HepG2 (cell line): ENCODE results near the gene TOX2. TPM values are rescaled to one million over a fixed set of nuclear protein-coding genes. Genes with fewer than 3 reads are reported as not detected.

Experiments
- ATAC-seq: fragments of 200-7000 bp; cut with Tn5 transposase; 3 replicates; pipeline ENCODE4 v1.9.1; 2020; ENCODE audit warnings: mild to moderate bottlenecking, moderate library complexity
- BruUV-seq: library from RNA; stranded (reverse); fragments of 400-500 nt; replicated peaks from 2 replicates; lab custom pipeline; 2021; lab: Mats Ljungman, UMichigan
- CTCF ChIA-PET: fragments of 300-600 bp; formaldehyde crosslinking; extraction: SDS; loops from one replicate; lab custom pipeline; 2021; ENCODE audit warnings: low total read pairs, inconsistent platforms, low intra/inter-chr PET ratio; lab: Yijun Ruan, JAX
- POLR2A ChIA-PET: fragments of 350-600 bp; sonication (Branson Sonifier 250); formaldehyde crosslinking; loops from one replicate; lab custom pipeline; 2020; ENCODE audit warnings: antibody characterized with exemption, inconsistent platforms; lab: Yijun Ruan, JAX
- DNase-seq: peaks from one replicate; pipeline ENCODE4 v3.0.0-alpha.2; 2015; ENCODE audit warnings: low spot score
- FAIRE-seq: peaks from 3 replicates; lab custom pipeline; 2011; peaks lifted over from hg19 to GRCh38; lab: Jason Lieb, UNC
- H2AFZ ChIP-seq: one replicate; pipeline ENCODE4 v1.6.1; 2011; ENCODE audit warnings: low read length, inconsistent platforms
- H3K27ac ChIP-seq: fragments of 300-600 bp; 3 replicates; pipeline ENCODE4 v1.8.0; 2011; ENCODE audit warnings: mixed run types, mild to moderate bottlenecking, mixed read lengths, low read length, inconsistent platforms; ENCODE audit not compliant: insufficient read depth; ENCODE audit errors: extremely low read length
- H3K27me3 ChIP-seq, 2 experiments: fragments of 200-600 bp in 1 of 2; 2 replicates in 1 of 2; 3 replicates in 1 of 2; pipeline versions ENCODE4 v1.6.0 to v1.8.0; 2011; ENCODE audit warnings: low read length in 2 of 2, mild to moderate bottlenecking in 2 of 2, moderate library complexity in 2 of 2, inconsistent platforms in 1 of 2; ENCODE audit not compliant: insufficient read depth in 2 of 2, control insufficient read depth in 1 of 2
- H3K36me3 ChIP-seq, 2 experiments: fragments of 200-600 bp in 1 of 2; replicated peaks in 1 of 2; 2 replicates in 1 of 2; 3 replicates in 1 of 2; pipeline versions ENCODE4 v1.5.1 to v1.8.0; 2011; ENCODE audit warnings: low read length in 2 of 2, inconsistent platforms in 1 of 2; ENCODE audit not compliant: insufficient read depth in 2 of 2, control insufficient read depth in 1 of 2
- H3K4me1 ChIP-seq: 2 replicates; pipeline ENCODE4 v1.5.1; 2012; ENCODE audit warnings: low read length, inconsistent platforms; ENCODE audit not compliant: insufficient read depth
- H3K4me2 ChIP-seq: 2 replicates; pipeline ENCODE4 v1.6.0; 2011; ENCODE audit warnings: low read depth, low read length, inconsistent platforms
- H3K4me3 ChIP-seq, 3 experiments: fragments of 200-600 bp in 1 of 3; sonication (generic), shearing (Covaris generic) in 1 of 3; replicated peaks in 1 of 3; 2 replicates each; pipeline ENCODE4 v1.5.1; 2011 to 2016; ENCODE audit warnings: low read length in 3 of 3, inconsistent platforms in 2 of 3, low read depth in 2 of 3, mild to moderate bottlenecking in 2 of 3, control low read depth in 1 of 3, mixed read lengths in 1 of 3; ENCODE audit not compliant: insufficient read depth in 1 of 3
- H3K79me2 ChIP-seq: one replicate; pipeline ENCODE4 v1.6.1; 2011; ENCODE audit warnings: low read length, inconsistent platforms; ENCODE audit not compliant: insufficient read depth
- H3K9ac ChIP-seq: 2 replicates; pipeline ENCODE4 v1.6.0; 2011; ENCODE audit warnings: mild to moderate bottlenecking, low read depth, low read length, inconsistent platforms; ENCODE audit not compliant: insufficient read depth
- H3K9me3 ChIP-seq: 2 replicates; pipeline ENCODE4 v1.5.1; 2012; ENCODE audit warnings: mild to moderate bottlenecking, low read length
- H4K20me1 ChIP-seq: 2 replicates; pipeline ENCODE4 v1.6.0; 2011; ENCODE audit warnings: inconsistent platforms, mild to moderate bottlenecking, low read length, moderate library complexity; ENCODE audit not compliant: insufficient read depth
- AFF4 ChIP-seq: sonication (generic); formaldehyde crosslinking; IDR thresholded peaks from 2 replicates; pipeline ENCODE4 v1.4.0; 2020; ENCODE audit warnings: missing genetic modification reagents
- AHDC1 ChIP-seq: sonication (generic); formaldehyde crosslinking; IDR thresholded peaks from 2 replicates; pipeline ENCODE4 v1.5.1; 2020; ENCODE audit warnings: mild to moderate bottlenecking, missing genetic modification reagents, borderline replicate concordance
- IRX3 ChIP-seq: sonication (generic); formaldehyde crosslinking; IDR thresholded peaks from 2 replicates; pipeline ENCODE4 v1.8.1; 2023; ENCODE audit warnings: mild to moderate bottlenecking, low read depth, missing genetic modification reagents, borderline replicate concordance
- ISX ChIP-seq: sonication (generic); formaldehyde crosslinking; conservative IDR thresholded peaks from 2 replicates; pipeline ENCODE4 v1.5.0; 2020; ENCODE audit warnings: missing genetic modification reagents
- KDM3A ChIP-seq: IDR thresholded peaks from 2 replicates; pipeline ENCODE4 v1.6.1; 2018; ENCODE audit warnings: low read depth, missing compliant biosample characterization
- NCOA5 ChIP-seq: sonication (generic); formaldehyde crosslinking; IDR thresholded peaks from 2 replicates; pipeline ENCODE4 v1.4.0; 2020; ENCODE audit warnings: missing genetic modification reagents
- UBTF ChIP-seq: sonication (generic); formaldehyde crosslinking; IDR thresholded peaks from 2 replicates; pipeline ENCODE4 v1.4.0; 2020; ENCODE audit warnings: mild to moderate bottlenecking, missing genetic modification reagents
- ZBTB37 ChIP-seq: sonication (generic); formaldehyde crosslinking; IDR thresholded peaks from 2 replicates; pipeline ENCODE4 v1.4.0; 2020; ENCODE audit warnings: mild to moderate bottlenecking, missing genetic modification reagents
- ZNF451 ChIP-seq: sonication (generic); formaldehyde crosslinking; IDR thresholded peaks from 2 replicates; pipeline ENCODE4 v1.5.0; 2020; ENCODE audit warnings: mild to moderate bottlenecking, missing genetic modification reagents
- ZNF577 ChIP-seq: sonication (generic); formaldehyde crosslinking; IDR thresholded peaks from 2 replicates; pipeline ENCODE4 v1.4.0; 2020; ENCODE audit warnings: mild to moderate bottlenecking, low read depth, missing genetic modification reagents, borderline replicate concordance
- ZNF775 ChIP-seq: sonication (generic); formaldehyde crosslinking; IDR thresholded peaks from 2 replicates; pipeline ENCODE4 v1.4.0; 2020; ENCODE audit warnings: missing genetic modification reagents, mild to moderate bottlenecking, moderate library complexity, borderline replicate concordance
- WGBS: methylation state at CpG from one replicate; pipeline ENCODE4 v1.1.6; 2017; ENCODE audit warnings: low lambda C conversion rate; 5-methylcytosine and 5-hydroxymethylcytosine counted together
- in situ Hi-C: cut with HindIII; loops from 2 replicates; pipeline ENCODE4 v1.10.0; 2017; ENCODE audit warnings: low pct_unique_long_range_greater_than_20kb; ENCODE audit not compliant: extremely low pct_ligation_motif_present
- intact Hi-C: fragments of 100-400 bp; cut with micrococcal nuclease; formaldehyde crosslinking; loops from one replicate; pipeline ENCODE4 v1.10.0; 2022; ENCODE audit not compliant: unreplicated experiment
- polyA plus RNA-seq, 8 experiments: library from polyadenylated mRNA; depleted of rRNA in 3 of 8; stranded (reverse) in 7 of 8; unstranded in 1 of 8; fragments of >200 nt; fragmentation: Illumina TruSeq in 4 of 8; extraction: Trizol in 4 of 8; gene quantifications; 2 replicates each; pipeline versions ENCODE4 v1.2.1 to v1.2.3, GENCODE V29; 2011 to 2016; ENCODE audit warnings: low read depth in 4 of 8, missing spikeins in 1 of 8, mixed read lengths in 1 of 8; ENCODE audit not compliant: insufficient read depth in 1 of 8
- total RNA-seq, 5 experiments: library from RNA; depleted of rRNA; stranded (reverse); fragments of >200 nt; fragmentation: Illumina TruSeq; extraction: Trizol; gene quantifications; 2 replicates each; pipeline ENCODE4 v1.2.3, GENCODE V29; 2016; ENCODE audit warnings: low read depth in 1 of 5

The TOX2 gene
- total and polyA plus RNA-seq, 2 of the 13 experiments (the other 11 are each of a cell fraction or from before 2014, with no cell fraction given): not detected

GRCh38 chr20:44115181-44115580 is 200.5 kb downstream of the TOX2 start:
- ATAC-seq (no peak), FAIRE-seq (no peak), DNase-seq (no peak)
- Histone ChIP-seq H3K9ac (no peak overlapping the region), H3K27me3 (peaks cover 7 to 54% of the 10 kb centered on the region in 2 experiments), H4K20me1 (no peaks in the 10 kb centered on the region), H3K79me2 (no peaks in the 10 kb centered on the region), H3K27ac (no peak overlapping the region), H3K4me1 (peaks cover 12% of the 10 kb centered on the region), H3K4me2 (no peak overlapping the region), H3K9me3 (no peaks in the 10 kb centered on the region), H2AFZ (no peak overlapping the region), H3K4me3 (no peak overlapping the region), H3K36me3 (no peaks in the 10 kb centered on the region)
- no TSS peak for BruUV-seq
- WGBS: 50% methylated on average over 7 of the region's 7 CpGs
- in situ Hi-C loops: loop anchor here (5.0 to 10.0 kb wide), 2 partner anchors 72 to 360 kb away; partner anchors contain the start of genes JPH2 and TTPAL
- intact Hi-C loops: no loop called here
- POLR2A ChIA-PET: no interaction called here
- CTCF ChIA-PET: interaction anchor here (1.8 kb wide), 1 partner anchor 75 kb away, joined by 4 read pairs; no protein-coding TSS in a partner anchor
- TF ChIP-seq NCOA5 (CRISPR knock-in tag) (no peak), ZNF775 (CRISPR knock-in tag) (no peak), IRX3 (CRISPR knock-in tag) (no peak), ZBTB37 (CRISPR knock-in tag) (no peak), ZNF577 (no peak), UBTF (CRISPR knock-in tag) (no peak), AFF4 (CRISPR knock-in tag) (no peak), ISX (CRISPR knock-in tag) (no peak), AHDC1 (CRISPR knock-in tag) (no peak), KDM3A (CRISPR knock-in tag) (no peak), ZNF451 (CRISPR knock-in tag) (no peak)
